ENCODE data around the gene SLC22A1. TPM values are rescaled to one million over a fixed set of nuclear protein-coding genes. Genes with fewer than 3 reads are reported as not detected.

SLC22A1 gene
- total and polyA plus RNA-seq, 7 donors, result 0.17 to 3.3 (median 0.89) TPM

DNA sequence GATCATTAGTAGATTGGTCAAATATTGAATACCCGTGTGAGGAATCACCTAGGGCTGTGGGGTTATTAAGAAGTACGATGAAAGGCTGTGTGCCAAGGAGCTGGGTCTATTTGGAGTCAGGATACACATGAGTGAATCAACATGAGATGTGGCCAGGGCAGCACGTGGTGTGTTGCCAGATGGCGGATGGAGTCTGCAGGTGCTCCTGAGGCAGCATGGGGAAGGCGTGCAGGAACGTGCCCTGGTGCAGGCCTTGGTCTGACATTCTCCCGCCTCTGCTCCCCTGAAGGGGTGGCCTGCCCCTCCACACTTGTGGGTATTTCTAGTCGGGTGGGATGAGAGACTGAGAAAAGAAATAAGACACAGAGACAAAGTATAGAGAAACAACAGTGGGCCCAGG, 39.0 kb upstream of the SLC22A1 start:
- no peak overlapping the region for H3K4me3 ChIP-seq
- H3K27ac ChIP-seq, result no peak overlapping the region
- TF ChIP-seq, protein P1, sequence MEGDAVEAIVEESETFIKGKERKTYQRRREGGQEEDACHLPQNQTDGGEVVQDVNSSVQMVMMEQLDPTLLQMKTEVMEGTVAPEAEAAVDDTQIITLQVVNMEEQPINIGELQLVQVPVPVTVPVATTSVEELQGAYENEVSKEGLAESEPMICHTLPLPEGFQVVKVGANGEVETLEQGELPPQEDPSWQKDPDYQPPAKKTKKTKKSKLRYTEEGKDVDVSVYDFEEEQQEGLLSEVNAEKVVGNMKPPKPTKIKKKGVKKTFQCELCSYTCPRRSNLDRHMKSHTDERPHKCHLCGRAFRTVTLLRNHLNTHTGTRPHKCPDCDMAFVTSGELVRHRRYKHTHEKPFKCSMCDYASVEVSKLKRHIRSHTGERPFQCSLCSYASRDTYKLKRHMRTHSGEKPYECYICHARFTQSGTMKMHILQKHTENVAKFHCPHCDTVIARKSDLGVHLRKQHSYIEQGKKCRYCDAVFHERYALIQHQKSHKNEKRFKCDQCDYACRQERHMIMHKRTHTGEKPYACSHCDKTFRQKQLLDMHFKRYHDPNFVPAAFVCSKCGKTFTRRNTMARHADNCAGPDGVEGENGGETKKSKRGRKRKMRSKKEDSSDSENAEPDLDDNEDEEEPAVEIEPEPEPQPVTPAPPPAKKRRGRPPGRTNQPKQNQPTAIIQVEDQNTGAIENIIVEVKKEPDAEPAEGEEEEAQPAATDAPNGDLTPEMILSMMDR (IDR thresholded peaks at IDR 0.05), result no peak
- no peaks in the 10 kb centered on the region for H3K4me1 ChIP-seq
- H3K27me3 ChIP-seq (ENCODE audit: insufficient read depth in 3 of 3, low read length in 2 of 3), result no peaks in the 10 kb centered on the region
- H3K36me3 ChIP-seq (ENCODE audit: insufficient read depth in 1 of 2, low read depth in 1 of 2), result peaks cover 13 to 100% of the 10 kb centered on the region in 2 donors
- DNase-seq, result no peak
- no peaks in the 10 kb centered on the region for H3K9me3 ChIP-seq
- ATAC-seq, result peak in 2 of 4 donors; percentile 26 to 48
- intact Hi-C loops (cut with DNase I), result no loop called here
- WGBS, 3 donors, result 66 to 72% (median 71%) methylated on average over 8 of the region's 8 CpGs

DNA sequence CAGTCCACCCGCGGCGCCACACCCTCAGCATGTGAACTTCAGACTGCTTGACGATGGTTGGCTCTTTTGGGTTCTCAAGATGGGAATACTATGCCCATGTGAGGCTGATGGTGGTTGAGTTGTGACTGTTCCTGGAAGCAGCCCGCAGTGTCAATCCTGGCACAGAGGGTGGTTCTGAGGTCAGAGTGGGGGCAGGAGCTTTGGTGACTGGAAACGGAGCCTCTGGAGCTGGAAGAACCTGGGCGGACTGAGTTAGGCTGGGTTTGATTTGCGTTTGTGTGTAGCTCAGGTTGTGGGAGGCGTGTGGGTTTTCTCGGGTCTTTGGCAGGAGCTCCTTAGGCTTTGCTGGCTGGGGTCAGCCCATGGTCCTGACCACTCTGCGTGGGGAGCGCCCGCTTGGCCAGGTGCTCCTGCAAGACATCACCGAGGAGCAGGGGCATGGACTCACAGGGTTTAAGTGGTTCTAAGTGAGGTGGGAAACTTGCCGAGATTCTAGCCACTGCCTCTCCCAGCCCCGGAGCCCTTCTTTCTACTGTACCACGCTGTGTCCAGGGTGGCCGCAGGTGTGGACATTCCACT, 37.3 kb upstream of the SLC22A1 start:
- Histone ChIP-seq H3K4me3 (no peak overlapping the region), H3K27me3 (ENCODE audit: insufficient read depth in 3 of 3, low read length in 2 of 3) (no peaks in the 10 kb centered on the region), H3K9me3 (no peaks in the 10 kb centered on the region), H3K4me1 (no peaks in the 10 kb centered on the region), H3K27ac (no peak overlapping the region), H3K36me3 (ENCODE audit: insufficient read depth in 1 of 2, low read depth in 1 of 2) (peaks cover 9 to 100% of the 10 kb centered on the region in 2 donors)
- intact Hi-C loops (cut with DNase I), result no loop called here
- 91 to 93% (median 92%) methylated on average over 18 of the region's 18 CpGs for WGBS, 3 donors
- ATAC-seq (no peak), DNase-seq (no peak)
- TF ChIP-seq, protein P1 (IDR thresholded peaks at IDR 0.05), result no peak

DNA sequence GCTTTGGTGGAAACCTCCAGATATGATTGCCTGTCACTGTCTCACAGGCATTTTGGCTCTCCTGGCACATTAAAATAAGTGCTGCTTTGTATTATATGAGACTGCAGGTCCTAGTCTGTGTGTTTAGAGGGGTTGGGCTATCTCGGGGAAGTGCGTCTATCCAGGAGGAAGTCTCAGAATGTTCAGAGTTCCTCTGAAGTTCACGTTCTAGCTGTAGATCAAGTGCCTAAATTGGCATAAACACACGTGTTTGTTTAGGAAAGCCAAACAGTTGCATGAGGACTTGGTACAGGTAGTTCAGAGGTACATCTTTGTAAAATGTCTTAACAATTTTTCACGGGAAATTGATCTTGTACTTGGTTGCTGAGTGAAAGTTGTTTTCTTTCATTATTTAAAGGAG, 36.4 kb upstream of the SLC22A1 start:
- H3K27ac ChIP-seq, result no peak overlapping the region
- no peaks in the 10 kb centered on the region for H3K27me3 ChIP-seq (ENCODE audit: insufficient read depth in 3 of 3, low read length in 2 of 3)
- ATAC-seq, result no peak
- H3K36me3 ChIP-seq (ENCODE audit: insufficient read depth in 1 of 2, low read depth in 1 of 2), result peaks cover 4 to 100% of the 10 kb centered on the region in 2 donors
- no peaks in the 10 kb centered on the region for H3K9me3 ChIP-seq
- intact Hi-C loops (cut with DNase I), result loop anchor here in 1 of 2 donors (5.0 kb wide), 1 partner anchor 372 kb away; no protein-coding TSS in a partner anchor
- TF ChIP-seq, protein P1 (IDR thresholded peaks at IDR 0.05), result no peak
- DNase-seq, result no peak
- WGBS, 3 donors, result 72 to 79% (median 74%) methylated on average over 5 of the region's 5 CpGs
- H3K4me1 ChIP-seq, result no peaks in the 10 kb centered on the region
- no peak overlapping the region for H3K4me3 ChIP-seq

DNA sequence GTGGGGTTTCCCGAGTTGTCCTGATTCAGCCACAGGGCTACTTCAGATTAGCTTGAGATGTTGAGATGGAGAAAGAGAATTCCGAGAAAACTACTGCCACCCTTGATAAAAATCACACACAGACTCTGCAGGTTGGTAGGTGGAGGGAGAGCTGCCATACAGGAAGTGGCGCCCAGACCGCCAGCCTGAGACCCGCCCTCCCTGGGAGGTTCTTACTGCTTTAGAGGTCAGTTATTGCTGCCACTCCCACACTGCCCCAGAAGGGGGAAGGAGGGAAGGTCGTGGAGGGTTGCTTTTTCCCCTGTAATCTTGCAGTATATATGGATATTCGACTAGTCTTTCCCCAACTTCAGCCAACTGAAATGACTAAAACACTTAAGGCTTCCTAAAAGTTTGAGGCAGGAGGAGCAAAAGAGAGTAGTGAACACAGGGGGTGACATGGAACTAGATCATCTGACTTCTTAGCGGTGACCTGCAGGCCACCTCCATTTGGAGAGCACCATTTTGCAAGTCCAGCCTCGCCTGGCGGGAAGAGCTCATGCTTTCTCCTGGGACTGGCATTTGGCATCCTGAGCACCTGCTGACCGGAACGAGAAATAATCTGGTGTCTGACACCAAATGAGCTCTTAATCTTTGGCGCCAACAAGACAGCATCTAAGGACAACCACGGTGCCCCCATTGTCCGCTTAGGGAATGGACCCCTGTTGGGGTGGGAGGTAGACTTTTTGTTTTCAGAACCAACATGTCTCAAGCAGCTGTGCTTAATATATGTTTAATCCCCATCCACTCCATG, 35.7 kb upstream of the SLC22A1 start:
- Histone ChIP-seq H3K9me3 (no peaks in the 10 kb centered on the region), H3K4me1 (no peaks in the 10 kb centered on the region), H3K36me3 (ENCODE audit: insufficient read depth in 1 of 2, low read depth in 1 of 2) (peaks cover 4 to 100% of the 10 kb centered on the region in 2 donors), H3K27ac (no peak overlapping the region), H3K4me3 (no peak overlapping the region), H3K27me3 (ENCODE audit: insufficient read depth in 3 of 3, low read length in 2 of 3) (no peaks in the 10 kb centered on the region)
- TF ChIP-seq, protein P1 (IDR thresholded peaks at IDR 0.05), result no peak
- no peak for DNase-seq
- intact Hi-C loops (cut with DNase I), result loop anchor here in 1 of 2 donors (5.0 kb wide), 1 partner anchor 371 kb away; no protein-coding TSS in a partner anchor
- WGBS, 3 donors, result 80 to 83% (median 80%) methylated on average over 15 of the region's 15 CpGs
- no peak for ATAC-seq

Measured in psoas muscle (tissue), 8 donors.